Subcutaneous adipose tissue (tissue), 4 donors: ENCODE data around the gene TLR5. TPM values are rescaled to one million over a fixed set of nuclear protein-coding genes. Genes with fewer than 3 reads are reported as not detected.

ENCODE experiments used
- CTCF ChIP-seq: fragments of 450-650 bp; IDR thresholded peaks from one replicate; pipeline ENCODE4 v1.5.1; 2016; ENCODE audit warnings: low read depth, mild to moderate bottlenecking, control low read depth, antibody characterized with exemption, moderate library complexity
- total RNA-seq, 4 donors: library from RNA; depleted of rRNA; stranded (reverse); fragments of >200 nt; gene quantifications; one replicate each; pipeline ENCODE4 v1.1.0, GENCODE V29; 2016

TLR5 gene
- total RNA-seq, 4 donors from 2014 or later = 6.0 to 15.2 (median 11.0) TPM

- TF ChIP-seq CTCF = no peak
These were observed 76.6 kb downstream of the TLR5 start for GRCh38 chr1:223066415-223066814.

GRCh38 chr1:223062177-223062576 lies 80.9 kb downstream of the TLR5 start:
- TF ChIP-seq CTCF = no peak

GRCh38 chr1:223059526-223059925 lies 83.5 kb downstream of the TLR5 start:
- no peak for TF ChIP-seq CTCF

Other genes starting within 250 kb of the TLR5 start
- under 1 TPM in 1 of 4 donors, not detected in 3; 0.33 TPM for gene SUSD4, start 220.9 kb upstream of the TLR5 start, total RNA-seq